ENCODE data around the gene PRR5.

- TF ChIP-seq, protein P1, sequence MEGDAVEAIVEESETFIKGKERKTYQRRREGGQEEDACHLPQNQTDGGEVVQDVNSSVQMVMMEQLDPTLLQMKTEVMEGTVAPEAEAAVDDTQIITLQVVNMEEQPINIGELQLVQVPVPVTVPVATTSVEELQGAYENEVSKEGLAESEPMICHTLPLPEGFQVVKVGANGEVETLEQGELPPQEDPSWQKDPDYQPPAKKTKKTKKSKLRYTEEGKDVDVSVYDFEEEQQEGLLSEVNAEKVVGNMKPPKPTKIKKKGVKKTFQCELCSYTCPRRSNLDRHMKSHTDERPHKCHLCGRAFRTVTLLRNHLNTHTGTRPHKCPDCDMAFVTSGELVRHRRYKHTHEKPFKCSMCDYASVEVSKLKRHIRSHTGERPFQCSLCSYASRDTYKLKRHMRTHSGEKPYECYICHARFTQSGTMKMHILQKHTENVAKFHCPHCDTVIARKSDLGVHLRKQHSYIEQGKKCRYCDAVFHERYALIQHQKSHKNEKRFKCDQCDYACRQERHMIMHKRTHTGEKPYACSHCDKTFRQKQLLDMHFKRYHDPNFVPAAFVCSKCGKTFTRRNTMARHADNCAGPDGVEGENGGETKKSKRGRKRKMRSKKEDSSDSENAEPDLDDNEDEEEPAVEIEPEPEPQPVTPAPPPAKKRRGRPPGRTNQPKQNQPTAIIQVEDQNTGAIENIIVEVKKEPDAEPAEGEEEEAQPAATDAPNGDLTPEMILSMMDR (IDR thresholded peaks at IDR 0.05; ENCODE audit: low read depth, low read length, poor library complexity, severe bottlenecking), result no peak
- TF ChIP-seq EZH2phosphoT487 (IDR thresholded peaks at IDR 0.05; ENCODE audit: borderline replicate concordance, low read length), result no peak
Measured at GRCh38 chr22:44722611-44723010, 20.6 kb downstream of the PRR5 start.

All from DOHH2 (cell line).